ENCODE measurements around the gene TAF6L.

- no peak for TF ChIP-seq CTCF (IDR thresholded peaks at IDR 0.05 in 4 of 5, conservative IDR thresholded peaks at IDR 0.05 in 1 of 5)
- no peak for TF ChIP-seq POLR2A (IDR thresholded peaks at IDR 0.05)
These were observed 34.8 kb downstream of the TAF6L start for GRCh38 chr11:62805961-62806441.
